WTC11 (cell line): ENCODE measurements around the gene DNAJB12.

ENCODE experiments used
- NFYB ChIP-seq: sonication (generic); formaldehyde crosslinking; conservative IDR thresholded peaks from 2 replicates; pipeline ENCODE4 v1.8.0; 2022; ENCODE audit warnings: low read depth, missing genetic modification reagents
- SP1 ChIP-seq: sonication (generic); formaldehyde crosslinking; conservative IDR thresholded peaks from 2 replicates; pipeline ENCODE4 v1.8.1; 2022; ENCODE audit warnings: missing genetic modification reagents
- TF ChIP-seq, protein P1 (sequence below): fragments of 200-600 bp; IDR thresholded peaks from 2 replicates; pipeline ENCODE4 v1.8.0; 2022; ENCODE audit warnings: antibody characterized with exemption

GRCh38 chr10:72311667-72312066 is 43.1 kb downstream of the DNAJB12 start:
- TF ChIP-seq, protein P1, sequence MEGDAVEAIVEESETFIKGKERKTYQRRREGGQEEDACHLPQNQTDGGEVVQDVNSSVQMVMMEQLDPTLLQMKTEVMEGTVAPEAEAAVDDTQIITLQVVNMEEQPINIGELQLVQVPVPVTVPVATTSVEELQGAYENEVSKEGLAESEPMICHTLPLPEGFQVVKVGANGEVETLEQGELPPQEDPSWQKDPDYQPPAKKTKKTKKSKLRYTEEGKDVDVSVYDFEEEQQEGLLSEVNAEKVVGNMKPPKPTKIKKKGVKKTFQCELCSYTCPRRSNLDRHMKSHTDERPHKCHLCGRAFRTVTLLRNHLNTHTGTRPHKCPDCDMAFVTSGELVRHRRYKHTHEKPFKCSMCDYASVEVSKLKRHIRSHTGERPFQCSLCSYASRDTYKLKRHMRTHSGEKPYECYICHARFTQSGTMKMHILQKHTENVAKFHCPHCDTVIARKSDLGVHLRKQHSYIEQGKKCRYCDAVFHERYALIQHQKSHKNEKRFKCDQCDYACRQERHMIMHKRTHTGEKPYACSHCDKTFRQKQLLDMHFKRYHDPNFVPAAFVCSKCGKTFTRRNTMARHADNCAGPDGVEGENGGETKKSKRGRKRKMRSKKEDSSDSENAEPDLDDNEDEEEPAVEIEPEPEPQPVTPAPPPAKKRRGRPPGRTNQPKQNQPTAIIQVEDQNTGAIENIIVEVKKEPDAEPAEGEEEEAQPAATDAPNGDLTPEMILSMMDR, result no peak
- TF ChIP-seq NFYB (CRISPR knock-in tag) (no peak), SP1 (no peak)
